Stomach smooth muscle (tissue), 2 donors: ENCODE results near the gene HEXD.

Experiments used
- H3K27ac ChIP-seq: one replicate; pipeline ENCODE4 v1.7.0; 2013; ENCODE audit warnings: mild to moderate bottlenecking, low read length, inconsistent platforms
- H3K27me3 ChIP-seq, 2 donors: one replicate each; pipeline ENCODE4 v1.7.0; 2013; ENCODE audit warnings: low read length in 2 of 2; ENCODE audit not compliant: insufficient read depth in 2 of 2, control insufficient read depth in 1 of 2
- H3K36me3 ChIP-seq, 2 donors: one replicate each; pipeline ENCODE4 v1.7.0; 2013; ENCODE audit warnings: low read length in 2 of 2; ENCODE audit not compliant: control insufficient read depth in 2 of 2, insufficient read depth in 2 of 2
- H3K4me1 ChIP-seq: one replicate; pipeline ENCODE4 v1.7.0; 2013; ENCODE audit warnings: low read length; ENCODE audit not compliant: control insufficient read depth, insufficient read depth
- H3K4me3 ChIP-seq, 2 donors: one replicate each; pipeline ENCODE4 v1.7.0; 2013; ENCODE audit warnings: low read length in 2 of 2
- H3K9ac ChIP-seq, 2 donors: one replicate each; pipeline ENCODE4 v1.7.0; 2013; ENCODE audit warnings: low read length in 2 of 2, mild to moderate bottlenecking in 1 of 2
- H3K9me3 ChIP-seq, 2 donors: one replicate each; pipeline ENCODE4 v1.7.0; 2013; ENCODE audit warnings: low read length in 2 of 2; ENCODE audit not compliant: control insufficient read depth in 2 of 2
- donor health status: healthy.
- donor health status: Pancreatic carcinoma.

The HEXD gene

GRCh38 chr17:82384051-82384729, 34.0 kb upstream of the HEXD start:
- H3K9me3 ChIP-seq, result no peaks in the 10 kb centered on the region
- H3K36me3 ChIP-seq, result no peaks in the 10 kb centered on the region
- no peak overlapping the region for H3K4me3 ChIP-seq
- H3K4me1 ChIP-seq, result peaks cover 22% of the 10 kb centered on the region
- H3K27me3 ChIP-seq, result peaks cover 21 to 38% of the 10 kb centered on the region in 2 donors
- H3K9ac ChIP-seq, result no peak overlapping the region
- H3K27ac ChIP-seq, result no peak overlapping the region

- no peak overlapping the region for H3K4me3 ChIP-seq
- peaks cover 16 to 33% of the 10 kb centered on the region in 2 donors for H3K27me3 ChIP-seq
- peaks cover 22% of the 10 kb centered on the region for H3K4me1 ChIP-seq
- H3K9me3 ChIP-seq, result no peaks in the 10 kb centered on the region
- H3K27ac ChIP-seq, result no peak overlapping the region
- H3K9ac ChIP-seq, result no peak overlapping the region
- no peaks in the 10 kb centered on the region for H3K36me3 ChIP-seq
These were observed 33.2 kb upstream of the HEXD start for GRCh38 chr17:82384730-82385481.

GRCh38 chr17:82385559-82386254, 32.4 kb upstream of the HEXD start:
- peaks cover 22% of the 10 kb centered on the region for H3K4me1 ChIP-seq
- peaks cover 15 to 29% of the 10 kb centered on the region in 2 donors for H3K27me3 ChIP-seq
- H3K4me3 ChIP-seq, result peak overlapping the region in 1 of 2 donors; percentile 15
- H3K36me3 ChIP-seq, result no peaks in the 10 kb centered on the region
- H3K27ac ChIP-seq, result no peak overlapping the region
- H3K9me3 ChIP-seq, result no peaks in the 10 kb centered on the region
- H3K9ac ChIP-seq, result no peak overlapping the region

- no peak overlapping the region for H3K27ac ChIP-seq
- H3K4me3 ChIP-seq, result peak overlapping the region in 1 of 2 donors; percentile 22
- H3K27me3 ChIP-seq, result peaks cover 13 to 27% of the 10 kb centered on the region in 2 donors
- no peaks in the 10 kb centered on the region for H3K36me3 ChIP-seq
- H3K9me3 ChIP-seq, result no peaks in the 10 kb centered on the region
- H3K9ac ChIP-seq, result no peak overlapping the region
- peaks cover 22% of the 10 kb centered on the region for H3K4me1 ChIP-seq
These were observed 31.8 kb upstream of the HEXD start for GRCh38 chr17:82386255-82386831.

GRCh38 chr17:82386881-82387704, 31.1 kb upstream of the HEXD start:
- Histone ChIP-seq H3K27me3 (peaks cover 12 to 27% of the 10 kb centered on the region in 2 donors), H3K36me3 (peaks cover 0 to 1% of the 10 kb centered on the region in 2 donors), H3K9me3 (no peaks in the 10 kb centered on the region), H3K27ac (no peak overlapping the region), H3K4me3 (peak overlapping the region in 1 of 2 donors; percentile 22), H3K9ac (no peak overlapping the region), H3K4me1 (peaks cover 20% of the 10 kb centered on the region)

- H3K4me1 ChIP-seq, result peaks cover 20% of the 10 kb centered on the region
- H3K9ac ChIP-seq, result no peak overlapping the region
- peaks cover 0 to 3% of the 10 kb centered on the region in 2 donors for H3K36me3 ChIP-seq
- no peaks in the 10 kb centered on the region for H3K9me3 ChIP-seq
- peaks cover 12 to 27% of the 10 kb centered on the region in 2 donors for H3K27me3 ChIP-seq
- no peak overlapping the region for H3K27ac ChIP-seq
- no peak overlapping the region for H3K4me3 ChIP-seq
These were observed 30.4 kb upstream of the HEXD start for GRCh38 chr17:82387705-82388106.

GRCh38 chr17:82388223-82388921, 29.8 kb upstream of the HEXD start:
- H3K4me3 ChIP-seq, result no peak overlapping the region
- no peak overlapping the region for H3K27ac ChIP-seq
- H3K9ac ChIP-seq, result no peak overlapping the region
- peaks cover 20% of the 10 kb centered on the region for H3K4me1 ChIP-seq
- H3K9me3 ChIP-seq, result no peaks in the 10 kb centered on the region
- H3K27me3 ChIP-seq, result peaks cover 12 to 27% of the 10 kb centered on the region in 2 donors
- peaks cover 4 to 8% of the 10 kb centered on the region in 2 donors for H3K36me3 ChIP-seq

GRCh38 chr17:82388922-82389283, 29.2 kb upstream of the HEXD start:
- Histone ChIP-seq H3K4me3 (no peak overlapping the region), H3K36me3 (peaks cover 5 to 8% of the 10 kb centered on the region in 2 donors), H3K9me3 (no peaks in the 10 kb centered on the region), H3K4me1 (peaks cover 20% of the 10 kb centered on the region), H3K9ac (no peak overlapping the region), H3K27ac (no peak overlapping the region), H3K27me3 (peaks cover 8 to 27% of the 10 kb centered on the region in 2 donors)

GRCh38 chr17:82389379-82389778, 28.8 kb upstream of the HEXD start:
- Histone ChIP-seq H3K4me1 (peaks cover 17% of the 10 kb centered on the region), H3K36me3 (peaks cover 5 to 11% of the 10 kb centered on the region in 2 donors), H3K4me3 (no peak overlapping the region), H3K9me3 (no peaks in the 10 kb centered on the region), H3K27me3 (peaks cover 8 to 25% of the 10 kb centered on the region in 2 donors), H3K9ac (no peak overlapping the region), H3K27ac (no peak overlapping the region)
